AG20443 (cell line): ENCODE measurements around the gene RENBP.

Experiments
- DNase-seq: peaks from one replicate; pipeline ENCODE4 v3.0.0; 2012; ENCODE audit warnings: low spot score, mixed read lengths

RENBP gene

DNA sequence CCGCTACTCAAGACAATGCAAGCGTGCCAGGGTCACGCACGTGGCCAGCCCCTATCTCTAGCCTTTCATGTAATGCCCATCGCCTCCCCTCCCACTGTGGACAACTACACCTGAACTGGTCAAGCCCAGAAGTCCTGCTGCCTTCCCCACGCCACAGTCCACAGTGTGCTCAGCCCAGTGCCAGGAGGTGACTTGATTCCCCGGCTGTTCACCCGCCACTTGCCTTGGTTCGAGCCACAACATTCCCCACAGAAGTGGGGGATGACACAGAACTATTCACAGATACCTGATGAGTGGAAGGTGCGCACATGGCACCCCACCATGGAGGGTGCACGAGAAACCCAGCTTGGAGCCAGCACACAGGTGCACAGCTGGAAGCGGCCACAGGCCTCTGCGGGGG lies 25.2 kb downstream of the RENBP start:
- no peak for DNase-seq

DNA sequence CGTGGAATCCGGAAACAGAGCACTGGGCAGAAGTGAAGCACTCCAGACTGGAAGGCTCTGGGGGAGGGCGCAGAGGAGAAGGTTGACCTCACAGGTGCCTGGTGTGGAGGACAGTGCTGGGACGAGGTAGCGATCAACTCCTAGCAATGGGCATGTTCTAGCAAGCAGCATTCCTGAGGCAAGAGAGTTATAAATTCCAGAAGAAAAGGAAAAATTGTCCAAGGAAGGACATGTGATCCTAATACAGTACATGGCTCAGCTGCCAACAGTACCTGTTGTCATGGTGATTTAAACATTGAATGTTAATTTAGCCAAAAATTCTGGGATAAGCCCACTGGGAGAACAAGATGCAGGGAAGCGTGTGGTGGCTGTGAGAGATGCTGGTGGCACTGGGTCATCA lies 26.6 kb downstream of the RENBP start:
- DNase-seq = no peak

DNA sequence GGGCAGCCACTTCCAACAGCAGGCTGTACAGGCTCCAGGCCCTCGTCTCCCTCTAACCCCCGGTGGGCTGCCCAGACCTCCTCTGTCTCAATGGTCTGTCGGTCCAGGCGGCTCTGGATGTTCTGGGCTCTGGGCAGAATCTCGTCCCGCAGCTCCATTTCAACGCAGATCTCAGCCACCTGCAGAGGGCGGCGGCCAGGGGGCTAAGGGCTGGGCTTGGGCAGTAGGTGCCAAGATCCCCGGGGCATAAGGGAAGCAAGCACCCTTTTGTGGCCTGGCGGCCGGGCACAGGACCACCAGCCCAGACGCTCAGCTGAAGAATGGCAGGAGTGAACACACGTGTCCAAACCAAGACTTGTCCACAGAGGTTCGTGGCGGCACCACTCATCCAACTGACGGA lies 30.7 kb downstream of the RENBP start:
- no peak for DNase-seq

- no peak for DNase-seq
Measured at GRCh38 chrX:153913211-153913610, 31.2 kb downstream of the RENBP start.

DNA sequence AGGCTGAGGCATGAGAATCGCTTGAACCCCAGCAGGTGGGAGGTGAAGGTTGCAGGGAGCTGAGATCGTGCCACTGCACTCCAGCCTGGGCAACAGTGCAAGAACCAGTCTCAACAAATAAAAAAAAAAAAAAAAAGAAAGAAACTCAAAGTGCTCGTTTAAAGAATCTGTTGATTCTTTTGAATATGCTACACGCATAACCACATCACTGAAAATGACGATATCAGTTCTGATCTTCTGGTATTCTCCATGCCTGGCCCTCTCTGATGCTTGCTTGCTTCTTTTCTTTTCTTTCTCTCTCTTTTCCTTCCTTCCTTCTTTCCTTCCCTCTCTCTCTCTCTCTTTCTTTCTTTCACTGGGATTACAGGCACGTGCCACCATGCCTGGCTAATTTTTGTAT lies 32.6 kb downstream of the RENBP start:
- no peak for DNase-seq

DNA sequence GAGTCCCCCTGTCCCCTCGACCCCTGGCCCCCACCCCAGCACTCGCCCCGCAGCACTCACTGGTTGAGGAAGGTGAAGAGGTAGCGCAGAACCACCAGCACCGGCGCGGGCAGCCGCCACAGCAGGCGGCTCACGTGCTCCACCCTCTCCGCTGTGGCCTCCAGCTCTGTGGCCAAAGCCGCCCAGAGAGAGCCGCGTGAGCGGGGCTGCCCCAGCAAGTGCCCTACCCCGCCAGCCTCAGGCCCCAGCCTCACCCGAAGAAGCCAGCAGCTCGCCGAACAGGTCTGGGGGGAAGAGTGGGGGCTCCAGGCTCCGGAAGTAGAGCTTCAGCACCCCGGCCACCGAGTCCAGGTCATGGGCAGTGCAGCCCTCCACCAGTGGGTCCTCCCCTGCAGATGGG lies 34.0 kb downstream of the RENBP start:
- DNase-seq = no peak

GRCh38 chrX:153909980-153910360 lies 34.5 kb downstream of the RENBP start:
- DNase-seq = no peak

GRCh38 chrX:153909024-153909979 lies 35.1 kb downstream of the RENBP start:
- no peak for DNase-seq

GRCh38 chrX:153908219-153908860 lies 36.1 kb downstream of the RENBP start:
- no peak for DNase-seq

DNA sequence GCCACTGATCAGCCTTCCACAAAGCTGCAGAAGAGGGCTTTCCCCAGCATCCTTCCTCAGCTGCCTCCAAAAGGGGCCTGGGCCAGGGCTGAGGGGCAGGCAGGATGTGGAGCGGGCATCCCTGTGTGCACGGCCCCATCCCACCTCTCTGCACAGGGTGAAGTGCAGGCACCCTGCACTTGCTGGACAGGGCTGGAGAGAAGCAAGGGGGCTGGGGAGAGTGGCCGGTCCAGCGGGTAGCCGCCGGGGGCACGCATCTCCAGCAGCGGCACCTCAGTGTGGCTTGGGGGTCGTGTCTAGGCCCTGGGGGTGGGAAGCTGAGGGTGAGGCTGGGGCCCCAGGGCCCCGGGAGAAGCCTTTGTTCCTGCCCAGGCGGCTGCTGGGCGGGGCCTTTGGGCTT lies 37.0 kb downstream of the RENBP start:
- DNase-seq = no peak

DNA sequence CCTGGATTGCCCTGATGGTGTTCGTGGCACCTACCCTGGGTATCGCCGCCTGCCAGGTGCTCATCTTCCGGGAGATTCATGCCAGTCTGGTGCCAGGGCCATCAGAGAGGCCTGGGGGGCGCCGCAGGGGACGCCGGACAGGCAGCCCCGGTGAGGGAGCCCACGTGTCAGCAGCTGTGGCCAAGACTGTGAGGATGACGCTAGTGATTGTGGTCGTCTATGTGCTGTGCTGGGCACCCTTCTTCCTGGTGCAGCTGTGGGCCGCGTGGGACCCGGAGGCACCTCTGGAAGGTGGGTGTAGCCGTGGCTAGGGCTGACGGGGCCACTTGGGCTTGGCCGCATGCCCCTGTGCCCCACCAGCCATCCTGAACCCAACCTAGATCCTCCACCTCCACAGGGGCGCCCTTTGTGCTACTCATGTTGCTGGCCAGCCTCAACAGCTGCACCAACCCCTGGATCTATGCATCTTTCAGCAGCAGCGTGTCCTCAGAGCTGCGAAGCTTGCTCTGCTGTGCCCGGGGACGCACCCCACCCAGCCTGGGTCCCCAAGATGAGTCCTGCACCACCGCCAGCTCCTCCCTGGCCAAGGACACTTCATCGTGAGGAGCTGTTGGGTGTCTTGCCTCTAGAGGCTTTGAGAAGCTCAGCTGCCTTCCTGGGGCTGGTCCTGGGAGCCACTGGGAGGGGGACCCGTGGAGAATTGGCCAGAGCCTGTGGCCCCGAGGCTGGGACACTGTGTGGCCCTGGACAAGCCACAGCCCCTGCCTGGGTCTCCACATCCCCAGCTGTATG lies 38.1 kb downstream of the RENBP start:
- DNase-seq = no peak

GRCh38 chrX:153905481-153906095 lies 38.9 kb downstream of the RENBP start:
- DNase-seq = no peak

DNA sequence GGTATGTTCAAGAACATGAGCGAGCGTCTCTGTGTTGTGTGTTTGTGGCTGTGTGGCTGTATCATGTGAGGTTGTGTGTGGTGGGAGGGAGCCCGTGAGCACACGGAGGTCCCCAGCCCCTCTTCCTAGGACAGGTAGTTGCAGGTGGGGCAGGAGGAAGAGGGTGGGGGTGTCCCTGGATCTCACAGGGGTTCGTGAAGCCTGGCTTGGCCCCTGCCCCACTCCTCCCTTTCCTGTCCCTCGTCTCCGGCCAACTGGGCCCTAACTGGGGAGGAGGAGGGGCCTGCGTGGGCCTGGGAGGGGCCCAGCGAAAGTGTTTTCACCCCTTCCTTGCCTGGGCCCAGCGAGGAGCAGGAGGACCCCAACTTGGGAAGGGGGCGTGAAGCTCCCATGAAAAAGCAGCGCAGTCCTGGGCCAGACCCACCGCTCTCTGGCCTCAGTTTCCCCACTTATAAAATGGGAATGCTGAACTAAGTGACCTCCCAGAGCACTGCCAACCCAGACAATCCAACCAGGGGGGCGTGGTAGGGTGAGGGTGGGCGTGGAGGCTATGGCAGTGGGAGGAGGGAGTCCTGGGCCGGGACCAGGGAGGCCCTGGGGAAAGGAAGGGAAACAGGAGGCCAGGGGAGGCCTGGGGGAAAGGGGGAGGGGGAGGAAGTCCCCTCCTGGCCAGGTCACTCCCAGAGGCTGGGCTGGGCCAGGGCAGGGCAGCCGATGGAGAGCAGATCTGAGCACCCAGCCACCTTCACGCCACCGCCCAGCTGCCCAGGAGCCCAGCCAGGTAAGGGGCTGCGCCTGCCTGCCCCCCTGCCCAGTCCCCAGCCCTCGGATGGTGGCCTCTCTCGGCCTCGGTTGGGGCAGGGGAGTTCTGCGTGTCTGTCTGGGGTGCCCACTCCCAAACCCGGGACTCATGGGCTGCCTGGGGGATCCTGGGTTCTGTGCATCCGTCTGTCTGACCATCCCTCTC lies 40.2 kb downstream of the RENBP start, which contains the start of gene AVPR2:
AVPR2 (plus strand) TSS at position 683 of the 967 bp plus-strand sequence. CDS start 473 bp downstream, outside the sequence.
- DNase-seq = no peak

GRCh38 chrX:153903238-153903980 lies 41.0 kb downstream of the RENBP start:
- no peak for DNase-seq

GRCh38 chrX:153902385-153902784 lies 42.1 kb downstream of the RENBP start:
- DNase-seq = no peak

- DNase-seq = no peak
Measured at GRCh38 chrX:153901753-153902140, 42.7 kb downstream of the RENBP start.

- peak; percentile 87 for DNase-seq
Measured at GRCh38 chrX:153900831-153901752, 43.4 kb downstream of the RENBP start.

- DNase-seq = no peak
Measured at GRCh38 chrX:153897899-153898298, 46.5 kb downstream of the RENBP start.

DNA sequence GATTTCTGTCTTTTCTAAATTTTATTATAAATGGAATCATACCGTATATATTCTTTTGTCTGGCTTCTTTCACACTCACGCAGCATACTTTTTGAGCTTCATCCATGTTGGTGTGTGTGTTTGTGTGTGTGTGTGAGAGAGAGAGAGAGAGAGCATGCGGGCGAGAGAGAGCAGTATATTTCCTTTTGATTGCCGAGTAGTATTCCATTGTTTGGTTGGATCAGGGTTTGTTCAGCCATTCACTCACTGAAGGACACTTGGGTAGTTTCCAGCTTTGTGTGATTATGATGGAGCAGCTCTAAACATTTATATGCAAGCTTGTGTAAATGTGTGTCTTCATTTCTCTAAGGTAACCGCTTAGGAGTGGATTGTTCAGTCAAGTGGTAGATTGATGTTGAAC lies 55.3 kb downstream of the RENBP start:
- DNase-seq = no peak
